LNCaP clone FGC (cell line): ENCODE measurements around the gene MIER2.
"Not testable (repeated sequence)": the region's sequence is repeated elsewhere in the genome, so short reads cannot be mapped to it uniquely, and the experiment has no call there.

Experiments used
- DNase-seq: peaks from one replicate; pipeline ENCODE4 v3.0.0-alpha.2; 2011; ENCODE audit warnings: low read depth
- H3K4me3 ChIP-seq: 2 replicates; pipeline ENCODE4 v1.5.1; 2011; ENCODE audit warnings: mild to moderate bottlenecking, low read depth, low read length, control low read depth
- TF ChIP-seq, protein P1 (sequence below): IDR thresholded peaks from 2 replicates; pipeline ENCODE4 v1.5.1; 2012; ENCODE audit warnings: mild to moderate bottlenecking; ENCODE audit not compliant: control insufficient read depth, insufficient read depth; ENCODE audit errors: extremely low read depth

Gene MIER2

DNA sequence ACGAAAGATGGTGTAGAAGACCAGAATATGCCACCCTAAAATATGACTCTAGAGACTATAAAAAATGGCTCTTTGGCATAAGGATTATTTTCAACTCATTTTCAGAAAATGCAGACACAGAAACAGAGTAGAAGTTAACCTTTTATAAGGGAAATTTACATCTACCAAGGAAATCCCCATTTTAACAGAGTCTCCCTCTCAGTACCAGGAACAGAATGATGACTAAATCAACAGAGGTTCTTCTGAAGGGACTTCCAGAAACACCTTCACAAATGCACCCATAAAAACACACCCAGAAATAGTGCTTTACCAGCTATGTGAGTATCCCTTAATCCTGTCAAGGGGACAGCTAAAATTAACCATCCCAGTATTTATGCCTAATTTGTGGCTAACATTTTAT, 82.5 kb downstream of the MIER2 start:
- no peak for DNase-seq
- TF ChIP-seq, protein P1, sequence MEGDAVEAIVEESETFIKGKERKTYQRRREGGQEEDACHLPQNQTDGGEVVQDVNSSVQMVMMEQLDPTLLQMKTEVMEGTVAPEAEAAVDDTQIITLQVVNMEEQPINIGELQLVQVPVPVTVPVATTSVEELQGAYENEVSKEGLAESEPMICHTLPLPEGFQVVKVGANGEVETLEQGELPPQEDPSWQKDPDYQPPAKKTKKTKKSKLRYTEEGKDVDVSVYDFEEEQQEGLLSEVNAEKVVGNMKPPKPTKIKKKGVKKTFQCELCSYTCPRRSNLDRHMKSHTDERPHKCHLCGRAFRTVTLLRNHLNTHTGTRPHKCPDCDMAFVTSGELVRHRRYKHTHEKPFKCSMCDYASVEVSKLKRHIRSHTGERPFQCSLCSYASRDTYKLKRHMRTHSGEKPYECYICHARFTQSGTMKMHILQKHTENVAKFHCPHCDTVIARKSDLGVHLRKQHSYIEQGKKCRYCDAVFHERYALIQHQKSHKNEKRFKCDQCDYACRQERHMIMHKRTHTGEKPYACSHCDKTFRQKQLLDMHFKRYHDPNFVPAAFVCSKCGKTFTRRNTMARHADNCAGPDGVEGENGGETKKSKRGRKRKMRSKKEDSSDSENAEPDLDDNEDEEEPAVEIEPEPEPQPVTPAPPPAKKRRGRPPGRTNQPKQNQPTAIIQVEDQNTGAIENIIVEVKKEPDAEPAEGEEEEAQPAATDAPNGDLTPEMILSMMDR, result no peak
- no peak overlapping the region for H3K4me3 ChIP-seq

DNA sequence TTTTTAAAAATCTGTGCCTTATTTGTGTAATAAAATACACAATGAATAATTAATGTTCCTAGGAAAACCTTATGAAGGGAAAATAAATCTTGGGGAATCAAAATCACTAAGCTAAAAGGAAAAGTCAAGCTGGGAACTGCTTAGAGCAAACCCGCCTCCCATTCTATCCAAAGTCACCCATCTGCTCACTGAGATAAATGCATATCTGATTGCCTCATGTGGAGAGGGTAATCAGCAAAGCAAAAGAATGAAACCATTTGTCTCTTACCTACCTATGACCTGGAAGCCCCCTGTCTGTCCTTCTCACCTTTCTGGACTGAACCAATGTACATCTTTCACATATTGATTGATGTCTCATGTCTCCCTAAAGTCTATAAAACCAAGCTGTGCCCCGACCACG, 87.8 kb downstream of the MIER2 start:
- not testable (repeated sequence) for H3K4me3 ChIP-seq, DNase-seq
